ENCODE measurements around the gene OSBPL6. TPM values are rescaled to one million over a fixed set of nuclear protein-coding genes. Genes with fewer than 3 reads are reported as not detected.

OSBPL6 gene
- total and polyA plus RNA-seq, 2 of the 13 experiments (the other 11 are each of a cell fraction or from before 2014, with no cell fraction given): 0.03 to 0.11 TPM

- TF ChIP-seq MIER3 (CRISPR knock-in tag; IDR thresholded peaks at IDR 0.05; ENCODE audit: borderline replicate concordance) (peak; percentile 91), NR2F1 (CRISPR knock-in tag; IDR thresholded peaks at IDR 0.05) (peak in 1 of 2 experiments; percentile 8; a peak in 1 of 4 replicates), ZNF496 (CRISPR knock-in tag; IDR thresholded peaks at IDR 0.05; ENCODE audit: insufficient replicate concordance) (no peak), RXRA (CRISPR knock-in tag; IDR thresholded peaks at IDR 0.05) (peak; percentile 70; the same call in 1 of the 2 replicates), TAF15 (IDR thresholded peaks at IDR 0.05; ENCODE audit: low read depth, low read length, poor library complexity, severe bottlenecking) (no peak), POLR2AphosphoS5 (IDR thresholded peaks at IDR 0.05; ENCODE audit: low read depth, low read length) (no peak), NR2C2 (CRISPR knock-in tag; IDR thresholded peaks at IDR 0.05; ENCODE audit: borderline replicate concordance) (peak; percentile 58), ZNF788 (CRISPR knock-in tag; IDR thresholded peaks at IDR 0.05; ENCODE audit: borderline replicate concordance) (peak; percentile 67; the same call in 1 of the 2 replicates), EP300 (IDR thresholded peaks at IDR 0.05; ENCODE audit: low read depth in 2 of 2, low read length in 2 of 2) (peak; percentile 74 to 85; a peak in 3 of 4 replicates), EP300 (CRISPR knock-in tag; IDR thresholded peaks at IDR 0.05; ENCODE audit: borderline replicate concordance) (peak; percentile 86; the same call in 1 of the 2 replicates), RNF2 (conservative IDR thresholded peaks at IDR 0.05; ENCODE audit: low read depth) (0 out of 2 replicates have a peak, but pooled peaks have one; percentile 61), THAP11 (CRISPR knock-in tag; IDR thresholded peaks at IDR 0.05) (peak; percentile 62), GTF3A (CRISPR knock-in tag; conservative IDR thresholded peaks at IDR 0.05) (no peak), ZMYM3 (CRISPR knock-in tag; IDR thresholded peaks at IDR 0.05) (peak; percentile 82), TARDBP (CRISPR knock-in tag; IDR thresholded peaks at IDR 0.05) (peak; percentile 61; the same call in 1 of the 2 replicates), LCORL (IDR thresholded peaks at IDR 0.05) (0 out of 2 replicates have a peak, but pooled peaks have one; percentile 38), LCORL (CRISPR knock-in tag; IDR thresholded peaks at IDR 0.05) (peak; percentile 72), ZIK1 (CRISPR knock-in tag; IDR thresholded peaks at IDR 0.05; ENCODE audit: borderline replicate concordance, low read depth) (no peak)
- TF ChIP-seq, protein P1, sequence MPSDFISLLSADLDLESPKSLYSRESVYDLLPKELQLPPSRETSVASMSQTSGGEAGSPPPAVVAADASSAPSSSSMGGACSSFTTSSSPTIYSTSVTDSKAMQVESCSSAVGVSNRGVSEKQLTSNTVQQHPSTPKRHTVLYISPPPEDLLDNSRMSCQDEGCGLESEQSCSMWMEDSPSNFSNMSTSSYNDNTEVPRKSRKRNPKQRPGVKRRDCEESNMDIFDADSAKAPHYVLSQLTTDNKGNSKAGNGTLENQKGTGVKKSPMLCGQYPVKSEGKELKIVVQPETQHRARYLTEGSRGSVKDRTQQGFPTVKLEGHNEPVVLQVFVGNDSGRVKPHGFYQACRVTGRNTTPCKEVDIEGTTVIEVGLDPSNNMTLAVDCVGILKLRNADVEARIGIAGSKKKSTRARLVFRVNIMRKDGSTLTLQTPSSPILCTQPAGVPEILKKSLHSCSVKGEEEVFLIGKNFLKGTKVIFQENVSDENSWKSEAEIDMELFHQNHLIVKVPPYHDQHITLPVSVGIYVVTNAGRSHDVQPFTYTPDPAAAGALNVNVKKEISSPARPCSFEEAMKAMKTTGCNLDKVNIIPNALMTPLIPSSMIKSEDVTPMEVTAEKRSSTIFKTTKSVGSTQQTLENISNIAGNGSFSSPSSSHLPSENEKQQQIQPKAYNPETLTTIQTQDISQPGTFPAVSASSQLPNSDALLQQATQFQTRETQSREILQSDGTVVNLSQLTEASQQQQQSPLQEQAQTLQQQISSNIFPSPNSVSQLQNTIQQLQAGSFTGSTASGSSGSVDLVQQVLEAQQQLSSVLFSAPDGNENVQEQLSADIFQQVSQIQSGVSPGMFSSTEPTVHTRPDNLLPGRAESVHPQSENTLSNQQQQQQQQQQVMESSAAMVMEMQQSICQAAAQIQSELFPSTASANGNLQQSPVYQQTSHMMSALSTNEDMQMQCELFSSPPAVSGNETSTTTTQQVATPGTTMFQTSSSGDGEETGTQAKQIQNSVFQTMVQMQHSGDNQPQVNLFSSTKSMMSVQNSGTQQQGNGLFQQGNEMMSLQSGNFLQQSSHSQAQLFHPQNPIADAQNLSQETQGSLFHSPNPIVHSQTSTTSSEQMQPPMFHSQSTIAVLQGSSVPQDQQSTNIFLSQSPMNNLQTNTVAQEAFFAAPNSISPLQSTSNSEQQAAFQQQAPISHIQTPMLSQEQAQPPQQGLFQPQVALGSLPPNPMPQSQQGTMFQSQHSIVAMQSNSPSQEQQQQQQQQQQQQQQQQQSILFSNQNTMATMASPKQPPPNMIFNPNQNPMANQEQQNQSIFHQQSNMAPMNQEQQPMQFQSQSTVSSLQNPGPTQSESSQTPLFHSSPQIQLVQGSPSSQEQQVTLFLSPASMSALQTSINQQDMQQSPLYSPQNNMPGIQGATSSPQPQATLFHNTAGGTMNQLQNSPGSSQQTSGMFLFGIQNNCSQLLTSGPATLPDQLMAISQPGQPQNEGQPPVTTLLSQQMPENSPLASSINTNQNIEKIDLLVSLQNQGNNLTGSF (CRISPR knock-in tag; IDR thresholded peaks at IDR 0.05): no peak
- TF ChIP-seq, protein P2, sequence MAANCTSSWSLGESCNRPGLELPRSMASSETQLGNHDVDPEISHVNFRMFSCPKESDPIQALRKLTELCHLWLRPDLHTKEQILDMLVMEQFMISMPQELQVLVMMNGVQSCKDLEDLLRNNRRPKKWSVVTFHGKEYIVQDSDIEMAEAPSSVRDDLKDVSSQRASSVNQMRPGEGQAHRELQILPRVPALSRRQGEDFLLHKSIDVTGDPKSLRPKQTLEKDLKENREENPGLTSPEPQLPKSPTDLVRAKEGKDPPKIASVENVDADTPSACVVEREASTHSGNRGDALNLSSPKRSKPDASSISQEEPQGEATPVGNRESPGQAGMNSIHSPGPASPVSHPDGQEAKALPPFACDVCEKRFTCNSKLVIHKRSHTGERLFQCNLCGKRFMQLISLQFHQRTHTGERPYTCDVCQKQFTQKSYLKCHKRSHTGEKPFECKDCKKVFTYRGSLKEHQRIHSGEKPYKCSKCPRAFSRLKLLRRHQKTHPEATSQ (CRISPR knock-in tag; IDR thresholded peaks at IDR 0.05; ENCODE audit: borderline replicate concordance): peak; percentile 57; the same call in 1 of the 2 replicates
- TF ChIP-seq, protein P3, sequence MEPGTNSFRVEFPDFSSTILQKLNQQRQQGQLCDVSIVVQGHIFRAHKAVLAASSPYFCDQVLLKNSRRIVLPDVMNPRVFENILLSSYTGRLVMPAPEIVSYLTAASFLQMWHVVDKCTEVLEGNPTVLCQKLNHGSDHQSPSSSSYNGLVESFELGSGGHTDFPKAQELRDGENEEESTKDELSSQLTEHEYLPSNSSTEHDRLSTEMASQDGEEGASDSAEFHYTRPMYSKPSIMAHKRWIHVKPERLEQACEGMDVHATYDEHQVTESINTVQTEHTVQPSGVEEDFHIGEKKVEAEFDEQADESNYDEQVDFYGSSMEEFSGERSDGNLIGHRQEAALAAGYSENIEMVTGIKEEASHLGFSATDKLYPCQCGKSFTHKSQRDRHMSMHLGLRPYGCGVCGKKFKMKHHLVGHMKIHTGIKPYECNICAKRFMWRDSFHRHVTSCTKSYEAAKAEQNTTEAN (CRISPR knock-in tag; conservative IDR thresholded peaks at IDR 0.05): peak; percentile 98
These were observed 234.1 kb downstream of the OSBPL6 start (continued) for GRCh38 chr2:178428396-178428806.
